ENCODE data around the gene SMAD1. TPM values are rescaled to one million over a fixed set of nuclear protein-coding genes. Genes with fewer than 3 reads are reported as not detected.

SMAD1 gene
- polyA plus RNA-seq, 2 of the 4 experiments (the other 2 are of a cell fraction), result 9.9 to 23.9 TPM

- no peaks in the 10 kb centered on the region for H3K9me3 ChIP-seq
- TF ChIP-seq CEBPB (IDR thresholded peaks at IDR 0.05), result no peak
- no peak for TF ChIP-seq PHF8 (IDR thresholded peaks at IDR 0.05; ENCODE audit: borderline replicate concordance, low read depth)
- TF ChIP-seq HEYL (CRISPR knock-in tag; IDR thresholded peaks at IDR 0.05), result no peak
- TF ChIP-seq KDM5A (IDR thresholded peaks at IDR 0.05), result no peak
- no peak for TF ChIP-seq EHF (CRISPR knock-in tag; IDR thresholded peaks at IDR 0.05)
- no peak for TF ChIP-seq EHMT2 (IDR thresholded peaks at IDR 0.05; ENCODE audit: low read depth)
- no peak for TF ChIP-seq JUN (IDR thresholded peaks at IDR 0.05)
- no peak for TF ChIP-seq FOXS1 (CRISPR knock-in tag; IDR thresholded peaks at IDR 0.05)
- no peak for TF ChIP-seq GATA3 (IDR thresholded peaks at IDR 0.05; ENCODE audit: borderline replicate concordance)
- TF ChIP-seq ZSCAN20 (CRISPR knock-in tag; IDR thresholded peaks at IDR 0.05), result no peak
- no peak for TF ChIP-seq NFE2L2 (conservative IDR thresholded peaks at IDR 0.05; ENCODE audit: low read length)
- TF ChIP-seq ESRRA (IDR thresholded peaks at IDR 0.05; ENCODE audit: borderline replicate concordance, low read length), result no peak
- 0% methylated on average over 1 of the region's 1 CpG for WGBS (ENCODE audit: missing lambda C conversion rate)
- H3K4me3 ChIP-seq, result no peak overlapping the region
- DNase-seq (ENCODE audit: low read depth in 1 of 2, low spot score in 1 of 2), result no peak
- H3K4me2 ChIP-seq, result no peak overlapping the region
- ChIA-PET CTCF (no interaction called here), POLR2A (no interaction called here)
- H3K4me1 ChIP-seq, result no peaks in the 10 kb centered on the region
- FAIRE-seq, result no peak
- H3K27ac ChIP-seq, result no peak overlapping the region
- ATAC-seq, result no peak
These were observed 29.8 kb upstream of the SMAD1 start for GRCh38 chr4:145451895-145452294.

DNA sequence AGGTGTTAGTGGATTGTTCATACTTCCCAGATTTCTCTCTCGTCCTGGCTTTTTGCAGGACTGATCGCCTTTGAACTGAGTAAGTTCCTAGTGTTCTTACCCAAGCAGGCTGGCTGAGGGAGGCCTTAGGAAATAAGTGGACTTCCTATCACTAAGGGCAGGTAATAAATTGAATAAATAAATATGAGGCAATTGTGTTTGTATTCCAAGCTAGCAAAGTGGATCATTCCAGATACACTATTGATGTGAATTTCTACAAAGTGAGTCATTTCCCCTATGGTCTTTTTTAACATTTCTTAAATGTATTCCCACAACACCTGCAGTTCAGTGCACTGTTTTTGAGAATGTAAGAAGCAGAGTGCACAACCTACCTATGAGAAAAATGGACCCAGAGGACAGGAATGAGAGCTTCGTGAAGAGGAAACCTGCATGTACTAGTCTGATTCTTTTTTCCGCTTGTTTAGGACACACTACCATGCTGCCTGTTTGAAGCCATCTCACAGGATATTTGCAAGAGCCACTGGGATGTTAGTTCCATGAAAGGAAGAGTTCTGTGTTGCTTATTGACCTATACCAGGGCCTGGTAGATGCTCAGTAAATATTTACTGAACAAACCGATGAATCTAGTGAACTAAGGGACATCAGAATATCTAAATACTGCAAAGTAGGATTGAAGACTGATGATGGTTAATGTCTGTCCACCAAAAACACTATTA, 29.0 kb upstream of the SMAD1 start:
- no peak overlapping the region for H3K4me2 ChIP-seq
- FAIRE-seq (no peak), DNase-seq (ENCODE audit: low read depth in 1 of 2, low spot score in 1 of 2) (no peak), ATAC-seq (no peak)
- CTCF ChIA-PET, result no interaction called here
- POLR2A ChIA-PET, result no interaction called here
- WGBS (ENCODE audit: missing lambda C conversion rate), result 31% methylated on average over 5 of the region's 5 CpGs
- H3K4me3 ChIP-seq, result no peak overlapping the region
- no peaks in the 10 kb centered on the region for H3K4me1 ChIP-seq
- no peak overlapping the region for H3K27ac ChIP-seq
- TF ChIP-seq, protein P1, sequence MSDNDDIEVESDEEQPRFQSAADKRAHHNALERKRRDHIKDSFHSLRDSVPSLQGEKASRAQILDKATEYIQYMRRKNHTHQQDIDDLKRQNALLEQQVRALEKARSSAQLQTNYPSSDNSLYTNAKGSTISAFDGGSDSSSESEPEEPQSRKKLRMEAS (IDR thresholded peaks at IDR 0.05), result no peak
- TF ChIP-seq RFX5 (IDR thresholded peaks at IDR 0.05), result no peak
- TF ChIP-seq CEBPB (IDR thresholded peaks at IDR 0.05), result no peak
- TF ChIP-seq TP53 (CRISPR knock-in tag; IDR thresholded peaks at IDR 0.05), result no peak
- no peak for TF ChIP-seq HOXA7 (CRISPR knock-in tag; IDR thresholded peaks at IDR 0.05)
- no peak for TF ChIP-seq SREBF2 (IDR thresholded peaks at IDR 0.05)
- no peak for TF ChIP-seq TFCP2L1 (CRISPR knock-in tag; IDR thresholded peaks at IDR 0.05)
- TF ChIP-seq, protein P2, sequence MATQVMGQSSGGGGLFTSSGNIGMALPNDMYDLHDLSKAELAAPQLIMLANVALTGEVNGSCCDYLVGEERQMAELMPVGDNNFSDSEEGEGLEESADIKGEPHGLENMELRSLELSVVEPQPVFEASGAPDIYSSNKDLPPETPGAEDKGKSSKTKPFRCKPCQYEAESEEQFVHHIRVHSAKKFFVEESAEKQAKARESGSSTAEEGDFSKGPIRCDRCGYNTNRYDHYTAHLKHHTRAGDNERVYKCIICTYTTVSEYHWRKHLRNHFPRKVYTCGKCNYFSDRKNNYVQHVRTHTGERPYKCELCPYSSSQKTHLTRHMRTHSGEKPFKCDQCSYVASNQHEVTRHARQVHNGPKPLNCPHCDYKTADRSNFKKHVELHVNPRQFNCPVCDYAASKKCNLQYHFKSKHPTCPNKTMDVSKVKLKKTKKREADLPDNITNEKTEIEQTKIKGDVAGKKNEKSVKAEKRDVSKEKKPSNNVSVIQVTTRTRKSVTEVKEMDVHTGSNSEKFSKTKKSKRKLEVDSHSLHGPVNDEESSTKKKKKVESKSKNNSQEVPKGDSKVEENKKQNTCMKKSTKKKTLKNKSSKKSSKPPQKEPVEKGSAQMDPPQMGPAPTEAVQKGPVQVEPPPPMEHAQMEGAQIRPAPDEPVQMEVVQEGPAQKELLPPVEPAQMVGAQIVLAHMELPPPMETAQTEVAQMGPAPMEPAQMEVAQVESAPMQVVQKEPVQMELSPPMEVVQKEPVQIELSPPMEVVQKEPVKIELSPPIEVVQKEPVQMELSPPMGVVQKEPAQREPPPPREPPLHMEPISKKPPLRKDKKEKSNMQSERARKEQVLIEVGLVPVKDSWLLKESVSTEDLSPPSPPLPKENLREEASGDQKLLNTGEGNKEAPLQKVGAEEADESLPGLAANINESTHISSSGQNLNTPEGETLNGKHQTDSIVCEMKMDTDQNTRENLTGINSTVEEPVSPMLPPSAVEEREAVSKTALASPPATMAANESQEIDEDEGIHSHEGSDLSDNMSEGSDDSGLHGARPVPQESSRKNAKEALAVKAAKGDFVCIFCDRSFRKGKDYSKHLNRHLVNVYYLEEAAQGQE (IDR thresholded peaks at IDR 0.05), result no peak
- no peak for TF ChIP-seq EHF (CRISPR knock-in tag; IDR thresholded peaks at IDR 0.05)
- H3K9me3 ChIP-seq, result no peaks in the 10 kb centered on the region

GRCh38 chr4:145453163-145453520, 28.5 kb upstream of the SMAD1 start:
- CTCF ChIA-PET, result no interaction called here
- FAIRE-seq, result no peak
- POLR2A ChIA-PET, result no interaction called here
- no peak for DNase-seq (ENCODE audit: low read depth in 1 of 2, low spot score in 1 of 2)
- H3K27ac ChIP-seq, result no peak overlapping the region
- no peak for TF ChIP-seq RAD21 (conservative IDR thresholded peaks at IDR 0.05 in 1 of 2, IDR thresholded peaks at IDR 0.05 in 1 of 2)
- no peak for TF ChIP-seq KDM1A (IDR thresholded peaks at IDR 0.05; ENCODE audit: low read depth)
- TF ChIP-seq NR3C1 (IDR thresholded peaks at IDR 0.05), result no peak
- TF ChIP-seq, protein P3, sequence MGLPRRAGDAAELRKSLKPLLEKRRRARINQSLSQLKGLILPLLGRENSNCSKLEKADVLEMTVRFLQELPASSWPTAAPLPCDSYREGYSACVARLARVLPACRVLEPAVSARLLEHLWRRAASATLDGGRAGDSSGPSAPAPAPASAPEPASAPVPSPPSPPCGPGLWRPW (IDR thresholded peaks at IDR 0.05), result no peak
- no peak for TF ChIP-seq HDAC2 (IDR thresholded peaks at IDR 0.05)
- TF ChIP-seq, protein P4, sequence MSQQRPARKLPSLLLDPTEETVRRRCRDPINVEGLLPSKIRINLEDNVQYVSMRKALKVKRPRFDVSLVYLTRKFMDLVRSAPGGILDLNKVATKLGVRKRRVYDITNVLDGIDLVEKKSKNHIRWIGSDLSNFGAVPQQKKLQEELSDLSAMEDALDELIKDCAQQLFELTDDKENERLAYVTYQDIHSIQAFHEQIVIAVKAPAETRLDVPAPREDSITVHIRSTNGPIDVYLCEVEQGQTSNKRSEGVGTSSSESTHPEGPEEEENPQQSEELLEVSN (IDR thresholded peaks at IDR 0.05; ENCODE audit: borderline replicate concordance, low read depth), result no peak
- no peak overlapping the region for H3K4me2 ChIP-seq
- no peak for ATAC-seq
- no peaks in the 10 kb centered on the region for H3K4me1 ChIP-seq
- no peaks in the 10 kb centered on the region for H3K9me3 ChIP-seq
- H3K4me3 ChIP-seq, result no peak overlapping the region
